ENCODE results near the gene CLEC4D. TPM values are rescaled to one million over a fixed set of nuclear protein-coding genes. Genes with fewer than 3 reads are reported as not detected.
"Not testable (repeated sequence)": the region's sequence is repeated elsewhere in the genome, so short reads cannot be mapped to it uniquely, and the experiment has no call there.

The CLEC4D gene
- total RNA-seq, 1 experiment from 2014 or later, result not detected

DNA sequence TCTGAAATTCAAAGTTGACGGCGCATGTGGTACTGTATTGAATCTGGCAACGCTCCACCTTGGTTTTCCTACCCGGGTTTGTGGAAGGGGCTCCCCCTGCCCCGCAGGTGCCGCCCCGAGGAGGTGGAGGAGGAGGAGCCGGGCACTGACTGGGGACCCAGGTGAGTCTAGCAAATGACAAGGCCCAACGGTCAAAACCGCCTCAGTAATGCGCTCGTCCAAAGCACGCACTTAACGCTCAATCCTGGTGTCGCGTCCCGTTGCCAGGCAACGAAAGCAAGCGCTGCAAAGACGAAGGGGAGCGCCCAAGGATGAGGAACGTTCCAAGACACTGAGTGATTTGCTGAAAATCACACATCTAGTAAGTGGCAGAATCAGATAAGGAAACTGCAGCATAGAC is 51.4 kb downstream of the CLEC4D start:
- in situ Hi-C loops (cut with HindIII; ENCODE audit: low pct_unique_long_range_greater_than_20kb, low sequenced_read_pairs), result no loop called here
- Histone ChIP-seq H3K9me3 (ENCODE audit: control insufficient read depth, insufficient read depth, low read depth, low read length) (no peaks in the 10 kb centered on the region), H3K27me3 (ENCODE audit: control insufficient read depth, insufficient read depth, low read length) (no peaks in the 10 kb centered on the region), H3K4me3 (ENCODE audit: low read depth in 2 of 2, low read length in 2 of 2) (no peak overlapping the region), H3K4me1 (ENCODE audit: control insufficient read depth, insufficient read depth, low read length) (no peaks in the 10 kb centered on the region), H3K36me3 (ENCODE audit: control insufficient read depth, insufficient read depth, low read length) (no peaks in the 10 kb centered on the region), H3K27ac (ENCODE audit: low read length) (no peak overlapping the region)
- CTCF ChIA-PET, result no interaction called here
- intact Hi-C loops (cut with micrococcal nuclease; ENCODE audit: unreplicated experiment), result no loop called here
- DNase-seq (ENCODE audit: low read depth, low spot score) (no peak), ATAC-seq (no peak)
- no peak for TF ChIP-seq POLR2AphosphoS5 (IDR thresholded peaks at IDR 0.05; ENCODE audit: low read depth, low read length)
- no peak for TF ChIP-seq REST (IDR thresholded peaks at IDR 0.05; ENCODE audit: insufficient read depth in 1 of 2, low read depth in 2 of 2, low read length in 1 of 2)
- TF ChIP-seq SIN3A (IDR thresholded peaks at IDR 0.05; ENCODE audit: borderline replicate concordance, insufficient read depth, low read depth, low read length), result no peak
- TF ChIP-seq TCF7L2 (IDR thresholded peaks at IDR 0.05; ENCODE audit: low read depth, low read length), result no peak
- no peak for TF ChIP-seq CTCF (IDR thresholded peaks at IDR 0.05)
- BruUV-seq (replicated peaks), result no TSS peak
- POLR2A ChIA-PET, result no interaction called here

- DNase-seq (ENCODE audit: low read depth, low spot score); in situ Hi-C loops (cut with HindIII; ENCODE audit: low pct_unique_long_range_greater_than_20kb, low sequenced_read_pairs); CTCF ChIA-PET; H3K4me1 ChIP-seq (ENCODE audit: control insufficient read depth, insufficient read depth, low read length); ATAC-seq; POLR2A ChIA-PET; H3K27ac ChIP-seq (ENCODE audit: low read length); H3K27me3 ChIP-seq (ENCODE audit: control insufficient read depth, insufficient read depth, low read length); H3K36me3 ChIP-seq (ENCODE audit: control insufficient read depth, insufficient read depth, low read length); BruUV-seq (replicated peaks); H3K4me3 ChIP-seq (ENCODE audit: low read depth in 2 of 2, low read length in 2 of 2); H3K9me3 ChIP-seq (ENCODE audit: control insufficient read depth, insufficient read depth, low read depth, low read length); intact Hi-C loops (cut with micrococcal nuclease; ENCODE audit: unreplicated experiment): not testable (repeated sequence)
Observed at GRCh38 chr12:8566052-8566451, 52.7 kb downstream of the CLEC4D start.

GRCh38 chr12:8566525-8566924 is 53.2 kb downstream of the CLEC4D start:
- Histone ChIP-seq H3K36me3 (ENCODE audit: control insufficient read depth, insufficient read depth, low read length) (no peaks in the 10 kb centered on the region), H3K27me3 (ENCODE audit: control insufficient read depth, insufficient read depth, low read length) (no peaks in the 10 kb centered on the region), H3K4me3 (ENCODE audit: low read depth in 2 of 2, low read length in 2 of 2) (no peak overlapping the region), H3K4me1 (ENCODE audit: control insufficient read depth, insufficient read depth, low read length) (no peaks in the 10 kb centered on the region), H3K9me3 (ENCODE audit: control insufficient read depth, insufficient read depth, low read depth, low read length) (no peaks in the 10 kb centered on the region), H3K27ac (ENCODE audit: low read length) (no peak overlapping the region)
- DNase-seq (ENCODE audit: low read depth, low spot score) (no peak), ATAC-seq (no peak)
- in situ Hi-C loops (cut with HindIII; ENCODE audit: low pct_unique_long_range_greater_than_20kb, low sequenced_read_pairs), result no loop called here
- intact Hi-C loops (cut with micrococcal nuclease; ENCODE audit: unreplicated experiment), result no loop called here
- CTCF ChIA-PET, result no interaction called here
- POLR2A ChIA-PET, result no interaction called here
- no peak for TF ChIP-seq SIN3A (IDR thresholded peaks at IDR 0.05; ENCODE audit: borderline replicate concordance, insufficient read depth, low read depth, low read length)
- TF ChIP-seq TCF7L2 (IDR thresholded peaks at IDR 0.05; ENCODE audit: low read depth, low read length), result no peak
- TF ChIP-seq POLR2AphosphoS5 (IDR thresholded peaks at IDR 0.05; ENCODE audit: low read depth, low read length), result no peak
- no peak for TF ChIP-seq REST (IDR thresholded peaks at IDR 0.05; ENCODE audit: insufficient read depth in 1 of 2, low read depth in 2 of 2, low read length in 1 of 2)
- no peak for TF ChIP-seq CTCF (IDR thresholded peaks at IDR 0.05)
- BruUV-seq (replicated peaks), result no TSS peak

All from Panc1 (cell line).